Raji (cell line): ENCODE measurements around the gene UBALD2.

ENCODE experiments used
- POLR2A ChIP-seq: IDR thresholded peaks from 2 replicates; pipeline ENCODE4 v1.6.1; 2011; ENCODE audit warnings: low read depth, low read length, control low read depth; ENCODE audit not compliant: insufficient read depth

UBALD2 gene

GRCh38 chr17:76281573-76282371 lies 16.6 kb downstream of the UBALD2 start:
- TF ChIP-seq POLR2A, result no peak

- no peak for TF ChIP-seq POLR2A
Measured at GRCh38 chr17:76292567-76292966, 27.4 kb downstream of the UBALD2 start.

DNA sequence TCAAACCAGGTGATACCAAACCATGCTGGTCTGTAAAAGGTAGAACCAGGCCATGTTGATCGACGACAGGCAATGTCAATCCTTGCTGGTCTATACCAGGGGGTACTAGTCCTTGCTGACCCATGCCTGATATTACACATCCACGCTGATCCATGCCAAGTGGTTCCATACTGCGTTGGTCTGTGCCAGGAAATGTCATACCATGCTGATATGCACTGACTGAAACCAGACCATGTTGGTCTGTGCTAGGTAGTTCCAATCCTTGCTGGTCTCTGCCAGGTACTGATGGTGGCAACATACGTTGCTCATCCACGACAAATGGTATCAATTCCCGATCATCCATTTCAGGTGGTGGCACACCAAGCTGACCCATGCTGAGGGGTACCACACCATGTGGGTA lies 28.0 kb downstream of the UBALD2 start:
- no peak for TF ChIP-seq POLR2A

- TF ChIP-seq POLR2A, result no peak
Measured at GRCh38 chr17:76296186-76296585, 31.0 kb downstream of the UBALD2 start.

GRCh38 chr17:76296889-76297288 lies 31.7 kb downstream of the UBALD2 start:
- no peak for TF ChIP-seq POLR2A

GRCh38 chr17:76297436-76297835 lies 32.3 kb downstream of the UBALD2 start:
- no peak for TF ChIP-seq POLR2A

GRCh38 chr17:76304226-76305134 lies 39.3 kb downstream of the UBALD2 start:
- TF ChIP-seq POLR2A, result no peak

DNA sequence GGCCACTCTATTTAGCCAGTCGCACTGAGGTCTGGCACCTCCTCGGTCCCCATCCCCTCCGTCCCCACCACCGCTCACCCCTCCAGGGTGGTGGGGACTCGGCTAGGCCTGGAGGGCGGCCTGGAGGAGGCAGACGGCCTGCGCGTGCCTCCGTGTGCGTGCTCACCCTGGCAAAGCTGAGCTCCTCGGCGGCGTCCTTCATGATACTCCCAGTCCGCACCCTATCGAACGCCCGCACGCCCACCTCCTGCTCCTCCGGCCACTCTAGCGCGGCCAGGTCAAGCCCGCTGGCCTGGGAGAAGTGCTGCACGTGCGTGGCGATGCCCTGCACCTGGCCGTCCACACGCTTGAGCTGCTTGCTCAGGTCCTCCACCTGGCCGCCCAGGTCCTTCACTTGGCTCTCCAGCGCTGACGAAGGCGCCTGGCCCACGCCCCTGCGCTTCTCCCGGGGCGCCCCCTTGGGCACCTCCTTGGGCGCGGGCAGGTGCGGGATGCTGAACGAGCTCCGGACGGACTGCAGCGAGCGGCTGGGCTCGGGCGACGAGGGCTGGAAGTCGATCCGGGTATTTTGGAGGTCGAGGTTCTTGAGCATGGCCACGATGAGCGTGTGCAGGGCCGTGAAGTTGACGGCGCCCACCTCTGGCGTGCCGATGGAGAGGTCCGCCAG lies 42.3 kb downstream of the UBALD2 start:
- TF ChIP-seq POLR2A, result no peak

DNA sequence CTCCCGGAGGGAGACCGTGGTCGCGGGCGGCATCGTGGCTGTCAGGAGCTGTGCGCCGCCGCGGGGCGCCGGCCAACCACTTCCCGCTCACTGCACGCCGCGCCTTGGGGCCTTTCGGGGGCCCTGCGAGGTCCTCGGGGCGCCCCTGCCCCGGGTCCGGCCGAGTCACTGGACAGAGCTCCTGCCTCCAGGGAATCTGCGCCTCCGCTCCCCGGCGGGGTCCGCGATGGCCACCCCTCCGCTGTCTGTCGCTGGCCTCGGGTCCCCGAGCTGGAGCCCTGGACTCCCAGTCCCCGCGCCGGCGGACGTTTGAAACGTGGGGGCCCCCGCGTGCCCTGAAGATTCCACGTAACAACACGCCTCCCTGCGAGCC lies 42.8 kb downstream of the UBALD2 start, which contains the start of gene QRICH2:
QRICH2 (minus strand) TSS at position 311 of the 373 bp plus-strand sequence; CDS start at position 33, 278 bp downstream.
- no peak for TF ChIP-seq POLR2A

- no peak for TF ChIP-seq POLR2A
Measured at GRCh38 chr17:76309461-76309860, 44.3 kb downstream of the UBALD2 start.

GRCh38 chr17:76312735-76313134 lies 47.6 kb downstream of the UBALD2 start:
- no peak for TF ChIP-seq POLR2A

GRCh38 chr17:76314392-76315227 lies 49.5 kb downstream of the UBALD2 start:
- TF ChIP-seq POLR2A, result no peak

DNA sequence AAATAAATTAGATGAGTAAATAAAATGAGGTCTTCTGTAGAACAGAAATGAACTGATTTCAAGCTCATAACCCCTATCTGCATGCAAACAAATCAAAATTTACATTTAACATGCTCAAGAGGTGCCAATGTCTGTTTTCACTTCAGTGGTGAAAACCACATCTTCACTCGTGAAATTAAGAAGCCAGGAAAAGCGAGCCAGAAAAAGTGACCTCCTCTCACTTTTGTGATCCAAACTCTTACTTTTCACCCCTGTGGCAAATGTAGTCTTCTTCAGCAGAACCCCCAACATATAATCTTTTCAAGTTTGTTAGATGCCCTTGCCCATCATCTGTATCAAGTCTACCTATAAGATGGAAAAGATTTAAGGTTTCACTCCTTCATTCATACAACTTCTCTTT lies 52.4 kb downstream of the UBALD2 start:
- no peak for TF ChIP-seq POLR2A

GRCh38 chr17:76318586-76318985 lies 53.4 kb downstream of the UBALD2 start:
- no peak for TF ChIP-seq POLR2A
